Neural cell (in vitro differentiated cells): Measurements from ENCODE around the gene RBM42.

Experiments
- EP300 ChIP-seq: fragments of 450-650 bp; conservative IDR thresholded peaks from 2 replicates; pipeline ENCODE4 v1.6.1; 2014; ENCODE audit warnings: antibody characterized with exemption, mild to moderate bottlenecking, moderate library complexity; ENCODE audit not compliant: poor library complexity, severe bottlenecking
- EZH2 ChIP-seq: fragments of 200-600, 300-800 bp; shearing (Covaris generic), sonication (generic); IDR thresholded peaks from 2 replicates; pipeline ENCODE4 v1.6.1; 2014; ENCODE audit warnings: antibody characterized with exemption, low read length, borderline replicate concordance, mild to moderate bottlenecking; ENCODE audit not compliant: insufficient read depth, poor library complexity, severe bottlenecking
- MXI1 ChIP-seq: fragments of 450-650 bp; conservative IDR thresholded peaks from 2 replicates; pipeline ENCODE4 v1.6.1; 2014; ENCODE audit warnings: antibody characterized with exemption, mild to moderate bottlenecking; ENCODE audit not compliant: poor library complexity, severe bottlenecking
- POLR2AphosphoS5 ChIP-seq: IDR thresholded peaks from 2 replicates; pipeline ENCODE4 v1.6.1; 2012
- RAD21 ChIP-seq: fragments of 450-650 bp; conservative IDR thresholded peaks from 2 replicates; pipeline ENCODE4 v1.6.1; 2014; ENCODE audit warnings: antibody characterized with exemption, mild to moderate bottlenecking, moderate library complexity
- SMC3 ChIP-seq: fragments of 450-650 bp; conservative IDR thresholded peaks from 2 replicates; pipeline ENCODE4 v1.6.1; 2014; ENCODE audit warnings: antibody characterized with exemption, mild to moderate bottlenecking, moderate library complexity; ENCODE audit not compliant: poor library complexity
- TAF1 ChIP-seq: IDR thresholded peaks from 2 replicates; pipeline ENCODE4 v1.6.1; 2012; ENCODE audit warnings: low read depth
- TF ChIP-seq, protein P1 (sequence below): fragments of 450-650 bp; IDR thresholded peaks from 2 replicates; pipeline ENCODE4 v1.5.1; 2014; ENCODE audit warnings: antibody characterized with exemption, mild to moderate bottlenecking, moderate library complexity; ENCODE audit not compliant: poor library complexity, severe bottlenecking
- TF ChIP-seq, protein P2 (sequence below): IDR thresholded peaks from 2 replicates; pipeline ENCODE4 v1.6.1; 2012; ENCODE audit warnings: borderline replicate concordance

DNA sequence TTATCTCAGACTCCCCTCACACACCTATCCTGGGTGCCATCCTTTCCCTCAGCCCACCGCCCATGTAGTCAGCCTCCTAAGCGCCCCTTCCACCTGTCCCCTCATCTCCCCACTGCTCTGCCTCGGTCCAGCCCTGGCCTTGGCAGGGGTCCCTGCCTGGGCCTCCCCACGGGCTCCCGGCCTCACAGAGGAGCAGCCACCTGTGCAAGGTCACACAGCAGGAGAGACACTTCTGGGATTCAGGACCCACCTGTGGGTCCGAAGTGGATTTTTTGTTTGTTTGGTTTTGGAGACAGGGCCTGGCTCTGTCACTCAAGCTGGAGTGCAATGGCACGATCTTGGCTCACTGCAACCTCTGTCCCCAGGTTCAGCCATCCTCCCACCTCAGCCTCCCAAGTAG lies 36.8 kb downstream of the RBM42 start:
- TF ChIP-seq, protein P1, sequence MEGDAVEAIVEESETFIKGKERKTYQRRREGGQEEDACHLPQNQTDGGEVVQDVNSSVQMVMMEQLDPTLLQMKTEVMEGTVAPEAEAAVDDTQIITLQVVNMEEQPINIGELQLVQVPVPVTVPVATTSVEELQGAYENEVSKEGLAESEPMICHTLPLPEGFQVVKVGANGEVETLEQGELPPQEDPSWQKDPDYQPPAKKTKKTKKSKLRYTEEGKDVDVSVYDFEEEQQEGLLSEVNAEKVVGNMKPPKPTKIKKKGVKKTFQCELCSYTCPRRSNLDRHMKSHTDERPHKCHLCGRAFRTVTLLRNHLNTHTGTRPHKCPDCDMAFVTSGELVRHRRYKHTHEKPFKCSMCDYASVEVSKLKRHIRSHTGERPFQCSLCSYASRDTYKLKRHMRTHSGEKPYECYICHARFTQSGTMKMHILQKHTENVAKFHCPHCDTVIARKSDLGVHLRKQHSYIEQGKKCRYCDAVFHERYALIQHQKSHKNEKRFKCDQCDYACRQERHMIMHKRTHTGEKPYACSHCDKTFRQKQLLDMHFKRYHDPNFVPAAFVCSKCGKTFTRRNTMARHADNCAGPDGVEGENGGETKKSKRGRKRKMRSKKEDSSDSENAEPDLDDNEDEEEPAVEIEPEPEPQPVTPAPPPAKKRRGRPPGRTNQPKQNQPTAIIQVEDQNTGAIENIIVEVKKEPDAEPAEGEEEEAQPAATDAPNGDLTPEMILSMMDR: no peak
- TF ChIP-seq MXI1 (no peak), EZH2 (no peak), RAD21 (no peak), POLR2AphosphoS5 (no peak), EP300 (no peak), TAF1 (no peak), SMC3 (no peak)
- TF ChIP-seq, protein P2, sequence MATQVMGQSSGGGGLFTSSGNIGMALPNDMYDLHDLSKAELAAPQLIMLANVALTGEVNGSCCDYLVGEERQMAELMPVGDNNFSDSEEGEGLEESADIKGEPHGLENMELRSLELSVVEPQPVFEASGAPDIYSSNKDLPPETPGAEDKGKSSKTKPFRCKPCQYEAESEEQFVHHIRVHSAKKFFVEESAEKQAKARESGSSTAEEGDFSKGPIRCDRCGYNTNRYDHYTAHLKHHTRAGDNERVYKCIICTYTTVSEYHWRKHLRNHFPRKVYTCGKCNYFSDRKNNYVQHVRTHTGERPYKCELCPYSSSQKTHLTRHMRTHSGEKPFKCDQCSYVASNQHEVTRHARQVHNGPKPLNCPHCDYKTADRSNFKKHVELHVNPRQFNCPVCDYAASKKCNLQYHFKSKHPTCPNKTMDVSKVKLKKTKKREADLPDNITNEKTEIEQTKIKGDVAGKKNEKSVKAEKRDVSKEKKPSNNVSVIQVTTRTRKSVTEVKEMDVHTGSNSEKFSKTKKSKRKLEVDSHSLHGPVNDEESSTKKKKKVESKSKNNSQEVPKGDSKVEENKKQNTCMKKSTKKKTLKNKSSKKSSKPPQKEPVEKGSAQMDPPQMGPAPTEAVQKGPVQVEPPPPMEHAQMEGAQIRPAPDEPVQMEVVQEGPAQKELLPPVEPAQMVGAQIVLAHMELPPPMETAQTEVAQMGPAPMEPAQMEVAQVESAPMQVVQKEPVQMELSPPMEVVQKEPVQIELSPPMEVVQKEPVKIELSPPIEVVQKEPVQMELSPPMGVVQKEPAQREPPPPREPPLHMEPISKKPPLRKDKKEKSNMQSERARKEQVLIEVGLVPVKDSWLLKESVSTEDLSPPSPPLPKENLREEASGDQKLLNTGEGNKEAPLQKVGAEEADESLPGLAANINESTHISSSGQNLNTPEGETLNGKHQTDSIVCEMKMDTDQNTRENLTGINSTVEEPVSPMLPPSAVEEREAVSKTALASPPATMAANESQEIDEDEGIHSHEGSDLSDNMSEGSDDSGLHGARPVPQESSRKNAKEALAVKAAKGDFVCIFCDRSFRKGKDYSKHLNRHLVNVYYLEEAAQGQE: no peak
